HG03460 (cell line): ENCODE measurements around the gene STUM.
"Not testable (repeated sequence)": the region's sequence is repeated elsewhere in the genome, so short reads cannot be mapped to it uniquely, and the experiment has no call there.

Experiments
- ATAC-seq: cut with Tn5 transposase; IDR thresholded peaks from one replicate; pipeline ENCODE4 v1.9.1; 2021; ENCODE audit not compliant: unreplicated experiment

The STUM gene

GRCh38 chr1:226548256-226549093 is at the start of gene STUM:
STUM (plus strand) TSS chr1:226548764; CDS start chr1:226548905, 141 bp downstream.
- ATAC-seq = no peak

- not testable (repeated sequence) for ATAC-seq
Measured at GRCh38 chr1:226499699-226500098, 48.9 kb upstream of the STUM start.

GRCh38 chr1:226506021-226506420 is 42.5 kb upstream of the STUM start:
- ATAC-seq = no peak

- no peak for ATAC-seq
Measured at GRCh38 chr1:226506921-226507320, 41.6 kb upstream of the STUM start.

- no peak for ATAC-seq
Measured at GRCh38 chr1:226510453-226510852, 38.1 kb upstream of the STUM start.

- no peak for ATAC-seq
Measured at GRCh38 chr1:226511296-226511695, 37.3 kb upstream of the STUM start.

- no peak for ATAC-seq
Measured at GRCh38 chr1:226512076-226512728, 36.4 kb upstream of the STUM start.

GRCh38 chr1:226518375-226518774 is 30.2 kb upstream of the STUM start:
- no peak for ATAC-seq

- ATAC-seq = no peak
Measured at GRCh38 chr1:226519135-226519534, 29.4 kb upstream of the STUM start.

- no peak for ATAC-seq
Measured at GRCh38 chr1:226519716-226520598, 28.6 kb upstream of the STUM start.

GRCh38 chr1:226520640-226521355 is 27.8 kb upstream of the STUM start:
- ATAC-seq = no peak

GRCh38 chr1:226523646-226524406 is 24.7 kb upstream of the STUM start:
- ATAC-seq = no peak

- no peak for ATAC-seq
Measured at GRCh38 chr1:226524547-226524946, 24.0 kb upstream of the STUM start.

- no peak for ATAC-seq
Measured at GRCh38 chr1:226525750-226526149, 22.8 kb upstream of the STUM start.

GRCh38 chr1:226526801-226527595 is 21.6 kb upstream of the STUM start:
- no peak for ATAC-seq

GRCh38 chr1:226529891-226530290 is 18.7 kb upstream of the STUM start:
- no peak for ATAC-seq

- no peak for ATAC-seq
Measured at GRCh38 chr1:226530591-226530990, 18.0 kb upstream of the STUM start.

GRCh38 chr1:226531360-226532093 is 17.0 kb upstream of the STUM start:
- no peak for ATAC-seq

- no peak for ATAC-seq
Measured at GRCh38 chr1:226532553-226532952, 16.0 kb upstream of the STUM start.
